Testis (tissue), 3 donors: ENCODE results near the gene FOXRED2. TPM values are rescaled to one million over a fixed set of nuclear protein-coding genes. Genes with fewer than 3 reads are reported as not detected.
"Not testable (repeated sequence)": the region's sequence is repeated elsewhere in the genome, so short reads cannot be mapped to it uniquely, and the experiment has no call there.

Experiments used
- DNase-seq: peaks from one replicate; pipeline ENCODE4 v3.0.0-alpha.2; 2019
- H3K27ac ChIP-seq, 2 donors: fragments of 200-600 bp; sonication (generic); one replicate each; pipeline ENCODE4 v1.5.1; 2019
- H3K27me3 ChIP-seq: fragments of 200-600 bp; sonication (generic); one replicate; pipeline ENCODE4 v1.5.1; 2019
- H3K36me3 ChIP-seq: fragments of 200-600 bp; sonication (generic); one replicate; pipeline ENCODE4 v1.5.1; 2017; ENCODE audit warnings: low read depth; ENCODE audit errors: missing control alignments
- H3K4me1 ChIP-seq: fragments of 200-600 bp; sonication (generic); one replicate; pipeline ENCODE4 v1.5.1; 2019
- H3K4me3 ChIP-seq, 2 donors: fragments of 200-600 bp; sonication (generic); one replicate each; pipeline ENCODE4 v1.5.1; 2017 to 2019
- H3K9me3 ChIP-seq: fragments of 200-600 bp; sonication (generic); one replicate; pipeline ENCODE4 v1.5.1; 2017
- POLR2A ChIP-seq: fragments of 450-650 bp; IDR thresholded peaks from one replicate; pipeline ENCODE4 v1.6.1; 2017; ENCODE audit warnings: antibody characterized with exemption, mild to moderate bottlenecking, moderate library complexity
- WGBS, 2 donors: methylation state at CpG; one replicate each; pipeline ENCODE4 v1.1.5; 2018; 5-methylcytosine and 5-hydroxymethylcytosine counted together
- intact Hi-C: fragments of 100-400 bp; cut with DNase I; formaldehyde crosslinking; loops from one replicate; pipeline ENCODE4 v1.15.1; 2023; ENCODE audit warnings: low total_unique reads
- polyA plus RNA-seq: library from polyadenylated mRNA; stranded (reverse); fragments of 350-450 nt; fragmentation: Illumina TruSeq; extraction: RNeasy Lipid Tissue Mini Kit (QIAGEN cat#74804); gene quantifications from one replicate; pipeline ENCODE4 v1.2.3, GENCODE V29; 2014; ENCODE audit warnings: low read depth, low replicate concordance; ENCODE audit not compliant: insufficient read depth
- total RNA-seq, 2 donors: library from RNA; depleted of rRNA; stranded (reverse); fragments of >200 nt; gene quantifications; one replicate each; pipeline ENCODE4 v1.2.3, GENCODE V29; 2016
- TF ChIP-seq, protein P1 (sequence below), 3 experiments: fragments of 450-650 bp in 2 of 3; fragments of 200-600 bp in 1 of 3; sonication (generic) in 1 of 3; IDR thresholded peaks; one replicate each; pipeline ENCODE4 v1.5.1; 2016 to 2019; ENCODE audit warnings: antibody characterized with exemption in 3 of 3, mild to moderate bottlenecking in 2 of 3, moderate library complexity in 1 of 3

FOXRED2 gene
- total and polyA plus RNA-seq, 3 donors from 2014 or later, result 17.7 to 34.6 (median 23.8) TPM

DNA sequence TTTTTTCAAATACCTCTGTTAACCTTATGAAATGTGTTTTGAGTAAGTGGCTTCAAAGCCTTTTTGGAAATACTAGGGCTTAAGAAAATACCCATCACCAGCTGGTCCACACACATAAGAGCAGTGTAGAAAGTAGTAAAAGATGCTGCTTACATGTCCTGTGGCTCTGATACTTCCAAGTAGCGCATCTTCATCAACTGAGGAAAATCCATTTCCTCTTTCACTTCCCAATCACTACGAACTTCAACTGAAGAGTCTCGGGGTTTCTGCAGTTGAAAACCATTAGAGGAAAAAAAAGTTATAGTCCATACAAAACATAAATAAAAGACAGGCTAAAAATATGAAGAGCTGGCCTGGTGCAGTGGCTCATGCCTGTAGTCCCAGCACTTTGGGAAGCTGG lies 13.6 kb upstream of the FOXRED2 start:
- H3K4me1 ChIP-seq, result no peaks in the 10 kb centered on the region
- DNase-seq, result no peak
- no peak overlapping the region for H3K27ac ChIP-seq
- H3K27me3 ChIP-seq, result no peaks in the 10 kb centered on the region
- intact Hi-C loops, result no loop called here
- no peak for TF ChIP-seq POLR2A
- TF ChIP-seq, protein P1, sequence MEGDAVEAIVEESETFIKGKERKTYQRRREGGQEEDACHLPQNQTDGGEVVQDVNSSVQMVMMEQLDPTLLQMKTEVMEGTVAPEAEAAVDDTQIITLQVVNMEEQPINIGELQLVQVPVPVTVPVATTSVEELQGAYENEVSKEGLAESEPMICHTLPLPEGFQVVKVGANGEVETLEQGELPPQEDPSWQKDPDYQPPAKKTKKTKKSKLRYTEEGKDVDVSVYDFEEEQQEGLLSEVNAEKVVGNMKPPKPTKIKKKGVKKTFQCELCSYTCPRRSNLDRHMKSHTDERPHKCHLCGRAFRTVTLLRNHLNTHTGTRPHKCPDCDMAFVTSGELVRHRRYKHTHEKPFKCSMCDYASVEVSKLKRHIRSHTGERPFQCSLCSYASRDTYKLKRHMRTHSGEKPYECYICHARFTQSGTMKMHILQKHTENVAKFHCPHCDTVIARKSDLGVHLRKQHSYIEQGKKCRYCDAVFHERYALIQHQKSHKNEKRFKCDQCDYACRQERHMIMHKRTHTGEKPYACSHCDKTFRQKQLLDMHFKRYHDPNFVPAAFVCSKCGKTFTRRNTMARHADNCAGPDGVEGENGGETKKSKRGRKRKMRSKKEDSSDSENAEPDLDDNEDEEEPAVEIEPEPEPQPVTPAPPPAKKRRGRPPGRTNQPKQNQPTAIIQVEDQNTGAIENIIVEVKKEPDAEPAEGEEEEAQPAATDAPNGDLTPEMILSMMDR (IDR thresholded peaks at IDR 0.05), result no peak
- H3K4me3 ChIP-seq, result no peak overlapping the region
- WGBS, 2 donors, result 86 to 92% methylated on average over 3 of the region's 3 CpGs
- H3K9me3 ChIP-seq, result no peaks in the 10 kb centered on the region
- peaks cover 3% of the 10 kb centered on the region for H3K36me3 ChIP-seq

GRCh38 chr22:36519906-36520305 lies 13.1 kb upstream of the FOXRED2 start:
- intact Hi-C loops, H3K36me3 ChIP-seq: not testable (repeated sequence)
- WGBS, 2 donors, result 77% methylated on average over 2 of the region's 2 CpGs

GRCh38 chr22:36514766-36515165 lies 7.9 kb upstream of the FOXRED2 start:
- H3K27ac ChIP-seq, result no peak overlapping the region
- no peak for DNase-seq
- H3K36me3 ChIP-seq, result peaks cover 3% of the 10 kb centered on the region
- no peaks in the 10 kb centered on the region for H3K4me1 ChIP-seq
- no peaks in the 10 kb centered on the region for H3K9me3 ChIP-seq
- no peak overlapping the region for H3K4me3 ChIP-seq
- no peaks in the 10 kb centered on the region for H3K27me3 ChIP-seq
- intact Hi-C loops, result no loop called here
- WGBS, 2 donors, result 75 to 94% methylated on average over 1 of the region's 1 CpG
- TF ChIP-seq, protein P1 (IDR thresholded peaks at IDR 0.05), result no peak
- TF ChIP-seq POLR2A, result no peak

More at GRCh38 chr22:36519906-36520305, 13.1 kb upstream of the FOXRED2 start:
- H3K27ac ChIP-seq, H3K9me3 ChIP-seq, H3K27me3 ChIP-seq, H3K4me3 ChIP-seq, DNase-seq, H3K4me1 ChIP-seq: not testable (repeated sequence)

GRCh38 chr22:36512991-36513390 lies 6.2 kb upstream of the FOXRED2 start:
- Histone ChIP-seq H3K27ac (no peak overlapping the region), H3K4me1 (no peaks in the 10 kb centered on the region), H3K36me3 (peaks cover 3% of the 10 kb centered on the region), H3K27me3 (no peaks in the 10 kb centered on the region), H3K4me3 (no peak overlapping the region), H3K9me3 (no peaks in the 10 kb centered on the region)
- DNase-seq, result no peak
- TF ChIP-seq, protein P1 (IDR thresholded peaks at IDR 0.05), result no peak
- no peak for TF ChIP-seq POLR2A
- 83 to 84% methylated on average over 4 of the region's 4 CpGs for WGBS, 2 donors
- intact Hi-C loops, result no loop called here

GRCh38 chr22:36512333-36512732 lies 5.5 kb upstream of the FOXRED2 start:
- peaks cover 3% of the 10 kb centered on the region for H3K36me3 ChIP-seq

More at GRCh38 chr22:36512333-36512732, 5.5 kb upstream of the FOXRED2 start:
- DNase-seq, result no peak
- TF ChIP-seq POLR2A, result no peak
- TF ChIP-seq, protein P1 (IDR thresholded peaks at IDR 0.05), result no peak
- 93 to 95% methylated on average over 3 to 8 of the region's 8 CpGs for WGBS, 2 donors
- Histone ChIP-seq H3K4me1 (peaks cover 3% of the 10 kb centered on the region), H3K9me3 (no peaks in the 10 kb centered on the region), H3K4me3 (no peak overlapping the region), H3K27me3 (no peaks in the 10 kb centered on the region), H3K27ac (no peak overlapping the region)
- intact Hi-C loops, result no loop called here
